ENCODE results near the gene MYOCOS. TPM values are rescaled to one million over a fixed set of nuclear protein-coding genes. Genes with fewer than 3 reads are reported as not detected.

Gene MYOCOS
- total and polyA plus RNA-seq, 9 of the 15 experiments (the other 6 are each of a cell fraction or from before 2014, with no cell fraction given): 0.07 TPM; not detected in 7

DNA sequence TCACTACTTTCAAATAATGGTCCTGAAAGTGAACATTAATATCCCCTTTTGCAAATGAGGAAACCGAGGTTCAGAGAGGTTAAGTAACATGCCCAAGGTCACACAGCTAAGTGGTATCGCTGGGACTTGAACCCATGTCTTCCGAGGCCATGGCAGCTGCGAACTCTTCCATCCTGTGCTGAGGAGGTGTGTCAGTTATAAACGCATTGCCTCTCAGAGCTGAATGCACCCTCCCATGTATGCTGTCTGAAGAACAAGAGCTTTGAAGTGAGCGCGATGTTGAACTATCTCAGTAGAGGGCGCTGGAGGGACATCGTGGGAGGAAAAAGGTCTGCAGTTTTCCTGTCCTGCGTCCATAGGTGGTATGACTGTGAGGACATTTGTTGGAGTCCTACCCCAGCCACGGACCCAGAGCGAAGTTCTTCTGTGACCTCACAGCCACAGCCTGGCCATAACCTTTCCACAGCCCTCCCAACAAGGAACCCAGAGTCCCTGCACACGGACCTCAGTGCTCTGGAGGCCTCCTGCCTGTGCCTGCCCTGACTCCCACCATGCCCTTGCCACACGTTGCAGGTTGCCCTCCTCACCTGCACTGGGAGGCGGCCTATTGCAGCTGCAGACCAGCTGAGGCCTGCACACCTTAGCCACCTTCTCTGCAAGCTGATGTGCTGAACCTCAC lies 22.9 kb downstream of the MYOCOS start (continued):
- TF ChIP-seq, protein P1, sequence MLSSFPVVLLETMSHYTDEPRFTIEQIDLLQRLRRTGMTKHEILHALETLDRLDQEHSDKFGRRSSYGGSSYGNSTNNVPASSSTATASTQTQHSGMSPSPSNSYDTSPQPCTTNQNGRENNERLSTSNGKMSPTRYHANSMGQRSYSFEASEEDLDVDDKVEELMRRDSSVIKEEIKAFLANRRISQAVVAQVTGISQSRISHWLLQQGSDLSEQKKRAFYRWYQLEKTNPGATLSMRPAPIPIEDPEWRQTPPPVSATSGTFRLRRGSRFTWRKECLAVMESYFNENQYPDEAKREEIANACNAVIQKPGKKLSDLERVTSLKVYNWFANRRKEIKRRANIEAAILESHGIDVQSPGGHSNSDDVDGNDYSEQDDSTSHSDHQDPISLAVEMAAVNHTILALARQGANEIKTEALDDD (IDR thresholded peaks at IDR 0.05): no peak
- TF ChIP-seq, protein P2, sequence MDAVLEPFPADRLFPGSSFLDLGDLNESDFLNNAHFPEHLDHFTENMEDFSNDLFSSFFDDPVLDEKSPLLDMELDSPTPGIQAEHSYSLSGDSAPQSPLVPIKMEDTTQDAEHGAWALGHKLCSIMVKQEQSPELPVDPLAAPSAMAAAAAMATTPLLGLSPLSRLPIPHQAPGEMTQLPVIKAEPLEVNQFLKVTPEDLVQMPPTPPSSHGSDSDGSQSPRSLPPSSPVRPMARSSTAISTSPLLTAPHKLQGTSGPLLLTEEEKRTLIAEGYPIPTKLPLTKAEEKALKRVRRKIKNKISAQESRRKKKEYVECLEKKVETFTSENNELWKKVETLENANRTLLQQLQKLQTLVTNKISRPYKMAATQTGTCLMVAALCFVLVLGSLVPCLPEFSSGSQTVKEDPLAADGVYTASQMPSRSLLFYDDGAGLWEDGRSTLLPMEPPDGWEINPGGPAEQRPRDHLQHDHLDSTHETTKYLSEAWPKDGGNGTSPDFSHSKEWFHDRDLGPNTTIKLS (IDR thresholded peaks at IDR 0.05; ENCODE audit: borderline replicate concordance, low read depth): peak; percentile 37; the same call in 1 of the 2 replicates
- TF ChIP-seq EGR1 (conservative IDR thresholded peaks at IDR 0.05) (peak; percentile 43), MYC (IDR thresholded peaks at IDR 0.05; ENCODE audit: low read depth, low read length) (0 out of 2 replicates have a peak, but pooled peaks have one; percentile 18), MYC (CRISPR knock-in tag; IDR thresholded peaks at IDR 0.05; ENCODE audit: borderline replicate concordance, low read depth) (no peak), XRCC5 (IDR thresholded peaks at IDR 0.05; ENCODE audit: low read depth, low read length) (no peak; the same call in 1 of the 2 replicates), NR2C2 (CRISPR knock-in tag; IDR thresholded peaks at IDR 0.05) (0 out of 2 replicates have a peak, but pooled peaks have one; percentile 38), NR2C2 (tag; IDR thresholded peaks at IDR 0.05) (no peak), CBFA2T3 (IDR thresholded peaks at IDR 0.05) (no peak), SP1 (CRISPR knock-in tag; IDR thresholded peaks at IDR 0.05) (peak; percentile 53; the same call in 1 of the 2 replicates), KDM1A (IDR thresholded peaks at IDR 0.05) (peak; percentile 81 to 91), NR2C1 (IDR thresholded peaks at IDR 0.05) (no peak), NR2C1 (tag; IDR thresholded peaks at IDR 0.05) (no peak), LEF1 (IDR thresholded peaks at IDR 0.05) (peak; percentile 40; the same call in 1 of the 2 replicates), ADNP (tag; IDR thresholded peaks at IDR 0.05) (peak; percentile 85), CBX3 (IDR thresholded peaks at IDR 0.05; ENCODE audit: borderline replicate concordance in 1 of 2, low read length in 2 of 2) (peak in 1 of 2 experiments; percentile 90; a peak in 2 of 3 replicates), BRD9 (IDR thresholded peaks at IDR 0.05; ENCODE audit: low read depth, partially characterized antibody) (peak; percentile 50), RBM25 (IDR thresholded peaks at IDR 0.05; ENCODE audit: low read depth, low read length, severe bottlenecking) (peak; percentile 98)
- TF ChIP-seq, protein P3, sequence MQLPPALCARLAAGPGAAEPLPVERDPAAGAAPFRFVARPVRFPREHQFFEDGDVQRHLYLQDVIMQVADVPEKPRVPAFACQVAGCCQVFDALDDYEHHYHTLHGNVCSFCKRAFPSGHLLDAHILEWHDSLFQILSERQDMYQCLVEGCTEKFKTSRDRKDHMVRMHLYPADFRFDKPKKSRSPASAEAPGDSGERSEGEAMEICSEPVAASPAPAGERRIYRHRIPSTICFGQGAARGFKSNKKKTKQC (CRISPR knock-in tag; IDR thresholded peaks at IDR 0.05): peak; percentile 60; the same call in 1 of the 2 replicates
- TF ChIP-seq, protein P4, sequence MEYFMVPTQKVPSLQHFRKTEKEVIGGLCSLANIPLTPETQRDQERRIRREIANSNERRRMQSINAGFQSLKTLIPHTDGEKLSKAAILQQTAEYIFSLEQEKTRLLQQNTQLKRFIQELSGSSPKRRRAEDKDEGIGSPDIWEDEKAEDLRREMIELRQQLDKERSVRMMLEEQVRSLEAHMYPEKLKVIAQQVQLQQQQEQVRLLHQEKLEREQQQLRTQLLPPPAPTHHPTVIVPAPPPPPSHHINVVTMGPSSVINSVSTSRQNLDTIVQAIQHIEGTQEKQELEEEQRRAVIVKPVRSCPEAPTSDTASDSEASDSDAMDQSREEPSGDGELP (CRISPR knock-in tag; IDR thresholded peaks at IDR 0.05; ENCODE audit: borderline replicate concordance): peak; percentile 49; the same call in 1 of the 2 replicates
- TF ChIP-seq, protein P5, sequence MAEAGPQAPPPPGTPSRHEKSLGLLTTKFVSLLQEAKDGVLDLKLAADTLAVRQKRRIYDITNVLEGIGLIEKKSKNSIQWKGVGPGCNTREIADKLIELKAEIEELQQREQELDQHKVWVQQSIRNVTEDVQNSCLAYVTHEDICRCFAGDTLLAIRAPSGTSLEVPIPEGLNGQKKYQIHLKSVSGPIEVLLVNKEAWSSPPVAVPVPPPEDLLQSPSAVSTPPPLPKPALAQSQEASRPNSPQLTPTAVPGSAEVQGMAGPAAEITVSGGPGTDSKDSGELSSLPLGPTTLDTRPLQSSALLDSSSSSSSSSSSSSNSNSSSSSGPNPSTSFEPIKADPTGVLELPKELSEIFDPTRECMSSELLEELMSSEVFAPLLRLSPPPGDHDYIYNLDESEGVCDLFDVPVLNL (CRISPR knock-in tag; IDR thresholded peaks at IDR 0.05; ENCODE audit: low read depth): 0 out of 2 replicates have a peak, but pooled peaks have one; percentile 70
- TF ChIP-seq, protein P6, sequence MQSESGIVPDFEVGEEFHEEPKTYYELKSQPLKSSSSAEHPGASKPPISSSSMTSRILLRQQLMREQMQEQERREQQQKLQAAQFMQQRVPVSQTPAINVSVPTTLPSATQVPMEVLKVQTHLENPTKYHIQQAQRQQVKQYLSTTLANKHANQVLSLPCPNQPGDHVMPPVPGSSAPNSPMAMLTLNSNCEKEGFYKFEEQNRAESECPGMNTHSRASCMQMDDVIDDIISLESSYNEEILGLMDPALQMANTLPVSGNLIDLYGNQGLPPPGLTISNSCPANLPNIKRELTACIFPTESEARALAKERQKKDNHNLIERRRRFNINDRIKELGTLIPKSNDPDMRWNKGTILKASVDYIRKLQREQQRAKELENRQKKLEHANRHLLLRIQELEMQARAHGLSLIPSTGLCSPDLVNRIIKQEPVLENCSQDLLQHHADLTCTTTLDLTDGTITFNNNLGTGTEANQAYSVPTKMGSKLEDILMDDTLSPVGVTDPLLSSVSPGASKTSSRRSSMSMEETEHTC (IDR thresholded peaks at IDR 0.05): no peak
